Erythroblast (primary cell): Measurements from ENCODE around the gene TRMT10B.

ENCODE experiments used
- GATA1 ChIP-seq: IDR thresholded peaks from 2 replicates; pipeline ENCODE4 v1.6.1; 2011; ENCODE audit warnings: low read depth, mild to moderate bottlenecking, control low read depth, low read length, moderate library complexity
- POLR2A ChIP-seq: IDR thresholded peaks from 2 replicates; pipeline ENCODE4 v1.6.1; 2011; ENCODE audit warnings: mild to moderate bottlenecking, low read length

DNA sequence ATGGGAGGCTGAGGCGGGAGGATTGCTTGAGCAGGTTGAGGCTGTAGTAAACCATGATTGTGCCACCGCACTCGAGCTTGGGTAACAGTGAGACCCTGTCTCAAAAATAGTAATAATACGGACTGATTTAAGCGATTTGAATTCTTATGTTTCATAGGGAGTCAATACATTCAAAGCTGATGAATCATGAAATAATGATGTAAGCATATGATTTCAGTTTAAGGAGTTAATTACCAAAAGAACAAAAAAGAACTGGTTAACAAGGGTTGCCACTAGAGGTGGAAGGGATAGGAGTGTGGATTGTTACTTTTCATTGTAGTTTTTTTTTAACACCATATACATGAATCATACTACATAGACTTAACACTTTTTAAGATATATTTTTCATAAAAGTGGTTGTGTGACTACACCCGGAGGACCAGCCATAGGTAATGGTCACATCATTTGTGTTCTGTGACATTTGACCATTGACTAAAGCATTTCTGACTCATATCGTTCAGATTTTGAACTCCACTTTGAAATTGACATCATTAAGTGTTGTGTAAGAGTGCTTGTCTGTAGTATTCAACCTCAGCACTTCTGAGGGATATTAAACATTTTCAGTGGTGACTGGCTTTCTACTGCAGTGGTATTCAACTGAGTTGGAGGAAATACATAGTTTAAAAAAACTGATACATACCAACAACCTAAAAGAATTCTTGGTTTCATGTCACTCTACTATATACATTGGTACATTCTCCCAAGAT is 7.0 kb downstream of the TRMT10B start:
- TF ChIP-seq POLR2A, result no peak
- no peak for TF ChIP-seq GATA1
